Body of pancreas (tissue), 4 donors: ENCODE results near the gene GZF1.
A peak's percentile ranks its signal among the peaks of the same experiment; 100 is the strongest.

Experiments used
- CTCF ChIP-seq, 7 experiments: fragments of 450-650 bp in 4 of 7; fragments of 200-600 bp in 3 of 7; sonication (generic) in 3 of 7; IDR thresholded peaks; one replicate each; pipeline ENCODE4 v1.5.1; 2016 to 2019; ENCODE audit warnings: antibody characterized with exemption in 7 of 7
- POLR2A ChIP-seq, 3 donors: fragments of 450-650 bp; IDR thresholded peaks; one replicate each; pipeline ENCODE4 v1.6.1; 2016; ENCODE audit warnings: antibody characterized with exemption in 3 of 3, mild to moderate bottlenecking in 2 of 3

GRCh38 chr20:23350196-23350903 is 11.6 kb upstream of the GZF1 start, which contains the start of gene NXT1:
- TF ChIP-seq CTCF (IDR thresholded peaks at IDR 0.05) (peak in 1 of 7 experiments; percentile 3), POLR2A (IDR thresholded peaks at IDR 0.05) (peak; percentile 81 to 97 (median 96))
